Measurements from ENCODE around the gene TRIM47. TPM values are rescaled to one million over a fixed set of nuclear protein-coding genes. Genes with fewer than 3 reads are reported as not detected.

Gene TRIM47
- total and polyA plus RNA-seq, 2 of the 13 experiments (the other 11 are each of a cell fraction or from before 2014, with no cell fraction given): 33.5 to 82.0 TPM

DNA sequence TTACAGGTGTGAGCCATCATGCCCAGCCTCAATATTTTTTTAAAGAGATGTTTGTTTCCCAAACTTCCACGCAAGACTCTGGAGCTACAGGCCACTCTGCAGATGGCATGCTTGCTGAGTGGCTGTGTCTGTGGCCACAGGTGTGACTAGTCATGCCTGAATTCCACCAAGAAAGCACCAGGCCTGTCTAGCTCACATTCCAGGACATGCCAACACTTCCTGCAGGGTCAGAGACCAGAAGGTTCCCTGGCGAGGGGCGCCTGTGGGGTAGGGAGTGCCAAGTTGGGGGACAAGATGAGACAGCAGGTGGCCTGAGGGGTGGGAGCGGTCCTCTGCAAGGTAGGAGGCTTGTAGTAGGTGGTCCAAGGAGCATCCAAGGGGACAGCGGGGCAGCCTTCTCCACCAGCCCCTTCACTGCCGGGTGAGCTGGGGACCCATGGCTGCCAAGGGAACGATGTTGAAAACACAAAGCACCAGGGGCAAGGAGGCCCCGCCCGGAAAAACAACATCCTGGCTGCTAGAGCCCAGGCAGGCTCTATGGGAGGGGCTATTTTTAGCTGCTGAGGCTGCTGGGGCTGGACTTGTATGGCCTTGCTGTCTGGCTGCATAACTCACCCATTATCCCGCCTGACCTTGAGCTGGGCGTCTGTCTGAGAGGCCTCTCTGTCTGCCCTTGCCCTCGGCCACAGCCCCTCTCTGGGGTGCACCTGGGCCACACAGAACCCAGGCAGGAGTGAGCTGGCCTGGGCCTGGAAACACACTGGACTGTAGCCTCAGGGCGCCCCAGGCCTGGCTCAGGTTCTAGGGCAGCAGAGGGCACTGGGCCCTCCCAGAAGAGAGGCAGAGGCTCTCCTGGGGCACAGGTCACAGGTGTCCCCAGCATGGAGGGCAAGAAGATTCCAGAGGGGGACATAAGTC, 5.7 kb downstream of the TRIM47 start (continued):
- TF ChIP-seq AKAP8 (CRISPR knock-in tag; IDR thresholded peaks at IDR 0.05) (peak; percentile 98), SP4 (CRISPR knock-in tag; IDR thresholded peaks at IDR 0.05) (peak; percentile 39; the same call in 1 of the 2 replicates), ZNF83 (CRISPR knock-in tag; IDR thresholded peaks at IDR 0.05; ENCODE audit: borderline replicate concordance) (no peak), ZFP36 (IDR thresholded peaks at IDR 0.05; ENCODE audit: borderline replicate concordance, low read depth, low read length, partially characterized antibody) (no peak), RARA (CRISPR knock-in tag; IDR thresholded peaks at IDR 0.05) (peak; percentile 98), BRD4 (CRISPR knock-in tag; IDR thresholded peaks at IDR 0.05) (0 out of 2 replicates have a peak, but pooled peaks have one; percentile 58), ZNF407 (CRISPR knock-in tag; IDR thresholded peaks at IDR 0.05; ENCODE audit: not compliant biosample characterization) (no peak), TGIF2 (CRISPR knock-in tag; IDR thresholded peaks at IDR 0.05) (peak; percentile 39; the same call in 1 of the 2 replicates), CREM (IDR thresholded peaks at IDR 0.05) (peak; percentile 78), CREM (CRISPR knock-in tag; IDR thresholded peaks at IDR 0.05) (no peak), ZBTB8A (CRISPR knock-in tag; IDR thresholded peaks at IDR 0.05; ENCODE audit: borderline replicate concordance, low read depth) (0 out of 2 replicates have a peak, but pooled peaks have one; percentile 38), NR2C2 (CRISPR knock-in tag; IDR thresholded peaks at IDR 0.05; ENCODE audit: borderline replicate concordance) (peak; percentile 79; the same call in 1 of the 2 replicates)
- TF ChIP-seq, protein P1, sequence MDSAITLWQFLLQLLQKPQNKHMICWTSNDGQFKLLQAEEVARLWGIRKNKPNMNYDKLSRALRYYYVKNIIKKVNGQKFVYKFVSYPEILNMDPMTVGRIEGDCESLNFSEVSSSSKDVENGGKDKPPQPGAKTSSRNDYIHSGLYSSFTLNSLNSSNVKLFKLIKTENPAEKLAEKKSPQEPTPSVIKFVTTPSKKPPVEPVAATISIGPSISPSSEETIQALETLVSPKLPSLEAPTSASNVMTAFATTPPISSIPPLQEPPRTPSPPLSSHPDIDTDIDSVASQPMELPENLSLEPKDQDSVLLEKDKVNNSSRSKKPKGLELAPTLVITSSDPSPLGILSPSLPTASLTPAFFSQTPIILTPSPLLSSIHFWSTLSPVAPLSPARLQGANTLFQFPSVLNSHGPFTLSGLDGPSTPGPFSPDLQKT (CRISPR knock-in tag; IDR thresholded peaks at IDR 0.05; ENCODE audit: borderline replicate concordance): no peak
- TF ChIP-seq, protein P2, sequence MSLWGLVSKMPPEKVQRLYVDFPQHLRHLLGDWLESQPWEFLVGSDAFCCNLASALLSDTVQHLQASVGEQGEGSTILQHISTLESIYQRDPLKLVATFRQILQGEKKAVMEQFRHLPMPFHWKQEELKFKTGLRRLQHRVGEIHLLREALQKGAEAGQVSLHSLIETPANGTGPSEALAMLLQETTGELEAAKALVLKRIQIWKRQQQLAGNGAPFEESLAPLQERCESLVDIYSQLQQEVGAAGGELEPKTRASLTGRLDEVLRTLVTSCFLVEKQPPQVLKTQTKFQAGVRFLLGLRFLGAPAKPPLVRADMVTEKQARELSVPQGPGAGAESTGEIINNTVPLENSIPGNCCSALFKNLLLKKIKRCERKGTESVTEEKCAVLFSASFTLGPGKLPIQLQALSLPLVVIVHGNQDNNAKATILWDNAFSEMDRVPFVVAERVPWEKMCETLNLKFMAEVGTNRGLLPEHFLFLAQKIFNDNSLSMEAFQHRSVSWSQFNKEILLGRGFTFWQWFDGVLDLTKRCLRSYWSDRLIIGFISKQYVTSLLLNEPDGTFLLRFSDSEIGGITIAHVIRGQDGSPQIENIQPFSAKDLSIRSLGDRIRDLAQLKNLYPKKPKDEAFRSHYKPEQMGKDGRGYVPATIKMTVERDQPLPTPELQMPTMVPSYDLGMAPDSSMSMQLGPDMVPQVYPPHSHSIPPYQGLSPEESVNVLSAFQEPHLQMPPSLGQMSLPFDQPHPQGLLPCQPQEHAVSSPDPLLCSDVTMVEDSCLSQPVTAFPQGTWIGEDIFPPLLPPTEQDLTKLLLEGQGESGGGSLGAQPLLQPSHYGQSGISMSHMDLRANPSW (CRISPR knock-in tag; IDR thresholded peaks at IDR 0.05; ENCODE audit: borderline replicate concordance): peak; percentile 94

Measured in HepG2 (cell line).